GM23338 (cell line): ENCODE data around the gene MRGPRF. TPM values are rescaled to one million over a fixed set of nuclear protein-coding genes. Genes with fewer than 3 reads are reported as not detected.

Source experiments
- ATAC-seq: fragments of 200-7000 bp; cut with Tn5 transposase; 3 replicates; pipeline ENCODE4 v1.9.1; 2020
- DNase-seq: peaks from one replicate; pipeline ENCODE4 v3.0.0-alpha.2; 2015; ENCODE audit warnings: low spot score
- H2AFZ ChIP-seq: fragments of 200-600 bp; sonication (generic); 2 replicates; pipeline ENCODE4 v1.8.0; 2016; ENCODE audit warnings: antibody characterized with exemption, mild to moderate bottlenecking, moderate library complexity
- H3F3A ChIP-seq: fragments of 200-600 bp; sonication (generic); replicated peaks from 2 replicates; pipeline ENCODE4 v1.8.0; 2017; ENCODE audit warnings: antibody characterized with exemption, mixed run types, low read depth
- H3K27ac ChIP-seq: fragments of 200-600 bp; sonication (generic); 2 replicates; pipeline ENCODE4 v1.6.1; 2016; ENCODE audit warnings: low read depth
- H3K27me3 ChIP-seq: fragments of 200-600 bp; sonication (generic); 2 replicates; pipeline ENCODE4 v1.8.0; 2016; ENCODE audit warnings: mild to moderate bottlenecking, mixed run types, moderate library complexity; ENCODE audit not compliant: insufficient read depth
- H3K36me3 ChIP-seq: fragments of 200-600 bp; sonication (generic); 2 replicates; pipeline ENCODE4 v1.8.0; 2016; ENCODE audit warnings: mild to moderate bottlenecking; ENCODE audit not compliant: insufficient read depth
- H3K4me1 ChIP-seq: fragments of 200-600 bp; sonication (generic); 2 replicates; pipeline ENCODE4 v1.8.0; 2016; ENCODE audit warnings: mild to moderate bottlenecking, moderate library complexity; ENCODE audit not compliant: insufficient read depth
- H3K4me2 ChIP-seq: fragments of 200-600 bp; sonication (generic); 2 replicates; pipeline ENCODE4 v1.7.1; 2017; ENCODE audit warnings: mixed run types
- H3K4me3 ChIP-seq: fragments of 200-600 bp; sonication (generic); 2 replicates; pipeline ENCODE4 v1.6.1; 2016; ENCODE audit warnings: mixed run types
- H3K79me2 ChIP-seq: fragments of 200-600 bp; sonication (generic); replicated peaks from 2 replicates; pipeline ENCODE4 v1.8.0; 2017; ENCODE audit warnings: mild to moderate bottlenecking; ENCODE audit not compliant: insufficient read depth
- H3K9me2 ChIP-seq: fragments of 200-600 bp; sonication (generic); 2 replicates; pipeline ENCODE4 v1.8.0; 2017; ENCODE audit not compliant: insufficient read depth
- H4K20me1 ChIP-seq: fragments of 200-600 bp; sonication (generic); replicated peaks from 2 replicates; pipeline ENCODE4 v1.8.0; 2017; ENCODE audit warnings: mild to moderate bottlenecking; ENCODE audit not compliant: insufficient read depth
- H3K27ac Mint-ChIP-seq: 2 replicates; pipeline ENCODE4 v1.8.0; 2020; ENCODE audit warnings: inconsistent platforms, mild to moderate bottlenecking, moderate library complexity, mixed read lengths
- H3K27me3 Mint-ChIP-seq: 3 replicates; pipeline ENCODE4 v1.8.0; 2022; ENCODE audit warnings: low read depth, mild to moderate bottlenecking, moderate library complexity, mixed read lengths, inconsistent platforms; ENCODE audit not compliant: insufficient read depth, poor library complexity
- H3K36me3 Mint-ChIP-seq: 3 replicates; pipeline ENCODE4 v1.8.0; 2021; ENCODE audit warnings: low read depth, mild to moderate bottlenecking, inconsistent platforms, moderate library complexity, mixed read lengths
- H3K4me1 Mint-ChIP-seq: 3 replicates; pipeline ENCODE4 v1.8.0; 2020; ENCODE audit warnings: mild to moderate bottlenecking, inconsistent platforms, mixed read lengths
- H3K4me3 Mint-ChIP-seq: 3 replicates; pipeline ENCODE4 v1.8.0; 2021; ENCODE audit warnings: moderate library complexity, mild to moderate bottlenecking, inconsistent platforms, mixed read lengths
- H3K9me3 Mint-ChIP-seq: 3 replicates; pipeline ENCODE4 v1.8.0; 2020; ENCODE audit warnings: moderate library complexity, mild to moderate bottlenecking, inconsistent platforms, mixed read lengths
- CREB1 ChIP-seq: fragments of 250-450 bp; sonication (Bioruptor Pico); IDR thresholded peaks from 2 replicates; pipeline ENCODE4 v1.5.0; 2020; ENCODE audit warnings: low read depth, mild to moderate bottlenecking, moderate library complexity
- CTCF ChIP-seq, 2 experiments: fragments of 200-600 bp in 1 of 2; sonication (generic) in 1 of 2; conservative IDR thresholded peaks; 2 replicates each; pipeline versions ENCODE4 v1.5.1 to v1.6.1; 2016 to 2017; ENCODE audit warnings: antibody characterized with exemption in 2 of 2, low read depth in 2 of 2, mild to moderate bottlenecking in 2 of 2, moderate library complexity in 1 of 2
- EZH2 ChIP-seq: fragments of 200-600 bp; sonication (generic); IDR thresholded peaks from one replicate; pipeline ENCODE4 v1.8.0; 2017; ENCODE audit warnings: antibody characterized with exemption, mild to moderate bottlenecking, low read depth; ENCODE audit not compliant: unreplicated experiment
- EZH2phosphoT487 ChIP-seq: fragments of 200-600 bp; sonication (generic); IDR thresholded peaks from one replicate; pipeline ENCODE4 v1.8.1; 2018; ENCODE audit warnings: antibody characterized with exemption; ENCODE audit not compliant: unreplicated experiment
- JUNB ChIP-seq: IDR thresholded peaks from one replicate; pipeline ENCODE4 v1.6.1; 2016; ENCODE audit warnings: antibody characterized with exemption; ENCODE audit not compliant: unreplicated experiment
- POLR2AphosphoS5 ChIP-seq: IDR thresholded peaks from 2 replicates; pipeline ENCODE4 v1.6.1; 2016; ENCODE audit warnings: antibody characterized with exemption, low read depth
- REST ChIP-seq: IDR thresholded peaks from one replicate; pipeline ENCODE4 v1.6.1; 2018; ENCODE audit warnings: antibody characterized with exemption; ENCODE audit not compliant: unreplicated experiment
- STAT1 ChIP-seq: IDR thresholded peaks from one replicate; pipeline ENCODE4 v1.6.1; 2016; ENCODE audit warnings: antibody characterized with exemption; ENCODE audit not compliant: unreplicated experiment
- ZNF331 ChIP-seq: fragments of 250-450 bp; sonication (Bioruptor Pico); IDR thresholded peaks from 2 replicates; pipeline ENCODE4 v1.5.0; 2020; ENCODE audit warnings: low read depth, mild to moderate bottlenecking, moderate library complexity
- ZNF462 ChIP-seq: fragments of 250-450 bp; sonication (Bioruptor Pico); IDR thresholded peaks from 2 replicates; pipeline ENCODE4 v1.5.0; 2020; ENCODE audit warnings: mild to moderate bottlenecking, moderate library complexity
- polyA plus RNA-seq: library from polyadenylated mRNA; unstranded; fragments of >200 nt; fragmentation: Nextera tagmentation; extraction: Ambion mirVana; gene quantifications from 2 replicates; pipeline ENCODE4 v1.2.1, GENCODE V29; 2016
- total RNA-seq: library from RNA; depleted of rRNA; stranded (reverse); fragments of >200 nt; shearing (Covaris generic); gene quantifications from 2 replicates; pipeline ENCODE4 v1.2.3, GENCODE V29; 2014

MRGPRF gene
- total and polyA plus RNA-seq, 2 experiments from 2014 or later = 3.3 to 9.0 TPM

GRCh38 chr11:69033431-69033830, 20.4 kb upstream of the MRGPRF start (continued):
- no peak for TF ChIP-seq REST
- TF ChIP-seq CTCF (conservative IDR thresholded peaks at IDR 0.05; ENCODE audit: low read depth in 2 of 2) = no peak
- TF ChIP-seq POLR2AphosphoS5 = no peak
- TF ChIP-seq EZH2 = no peak
- TF ChIP-seq CREB1 (CRISPR knock-in tag) = no peak

- Histone ChIP-seq H3K27me3 (no peaks in the 10 kb centered on the region), H3K27ac (no peak overlapping the region), H3K4me3 (no peak overlapping the region), H3K79me2 (no peaks in the 10 kb centered on the region), H3K4me1 (no peaks in the 10 kb centered on the region), H3F3A (no peaks in the 10 kb centered on the region), H2AFZ (no peak overlapping the region), H3K9me2 (no peaks in the 10 kb centered on the region), H3K36me3 (no peaks in the 10 kb centered on the region), H3K4me2 (no peak overlapping the region), H4K20me1 (no peaks in the 10 kb centered on the region)
- Mint-ChIP-seq H3K36me3 (no peaks in the 10 kb centered on the region), H3K9me3 (no peaks in the 10 kb centered on the region), H3K27ac (peak overlapping the region; percentile 59; the same call in 1 of the 2 replicates), H3K27me3 (peaks cover 7% of the 10 kb centered on the region), H3K4me3 (no peak overlapping the region), H3K4me1 (peaks cover 15% of the 10 kb centered on the region)
- ATAC-seq (no peak), DNase-seq (no peak)
- TF ChIP-seq STAT1 (no peak), EZH2 (no peak), ZNF331 (CRISPR knock-in tag) (no peak), POLR2AphosphoS5 (no peak), CTCF (conservative IDR thresholded peaks at IDR 0.05; ENCODE audit: low read depth in 2 of 2) (no peak), CREB1 (CRISPR knock-in tag) (no peak), EZH2phosphoT487 (no peak), ZNF462 (CRISPR knock-in tag) (no peak), JUNB (no peak)
These were observed 19.8 kb upstream of the MRGPRF start for GRCh38 chr11:69032833-69033232.
